DND-41 (cell line): ENCODE measurements around the gene TMOD3.

Source experiments
- EZH2 ChIP-seq: IDR thresholded peaks from 3 replicates; pipeline ENCODE4 v1.6.1; 2012; ENCODE audit warnings: borderline replicate concordance, low read depth, mild to moderate bottlenecking, moderate library complexity, low read length, inconsistent platforms; ENCODE audit not compliant: severe bottlenecking
- TF ChIP-seq, protein P1 (sequence below): IDR thresholded peaks from 2 replicates; pipeline ENCODE4 v1.5.1; 2012; ENCODE audit warnings: borderline replicate concordance, low read length, moderate library complexity, mild to moderate bottlenecking; ENCODE audit not compliant: poor library complexity, severe bottlenecking; ENCODE audit errors: extremely low read depth

DNA sequence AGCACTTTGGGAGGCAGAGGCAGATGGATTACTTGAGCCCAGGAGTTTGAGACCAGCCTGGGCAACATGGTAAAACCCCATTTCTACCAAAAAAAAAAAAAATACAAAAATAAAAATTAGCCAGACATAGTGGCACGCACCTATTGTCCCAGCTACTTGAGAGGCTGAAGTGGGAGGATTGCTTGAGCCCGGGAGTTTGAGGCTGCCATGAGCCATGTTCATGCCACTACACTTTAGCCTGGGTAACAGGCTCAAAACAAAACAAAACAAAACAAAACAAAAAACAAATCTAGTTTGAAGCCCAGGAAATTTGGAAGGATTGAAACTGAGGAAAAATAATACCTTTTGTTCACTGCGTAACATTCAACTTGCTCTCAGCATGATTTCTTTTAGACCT is 16.6 kb downstream of the TMOD3 start:
- TF ChIP-seq, protein P1, sequence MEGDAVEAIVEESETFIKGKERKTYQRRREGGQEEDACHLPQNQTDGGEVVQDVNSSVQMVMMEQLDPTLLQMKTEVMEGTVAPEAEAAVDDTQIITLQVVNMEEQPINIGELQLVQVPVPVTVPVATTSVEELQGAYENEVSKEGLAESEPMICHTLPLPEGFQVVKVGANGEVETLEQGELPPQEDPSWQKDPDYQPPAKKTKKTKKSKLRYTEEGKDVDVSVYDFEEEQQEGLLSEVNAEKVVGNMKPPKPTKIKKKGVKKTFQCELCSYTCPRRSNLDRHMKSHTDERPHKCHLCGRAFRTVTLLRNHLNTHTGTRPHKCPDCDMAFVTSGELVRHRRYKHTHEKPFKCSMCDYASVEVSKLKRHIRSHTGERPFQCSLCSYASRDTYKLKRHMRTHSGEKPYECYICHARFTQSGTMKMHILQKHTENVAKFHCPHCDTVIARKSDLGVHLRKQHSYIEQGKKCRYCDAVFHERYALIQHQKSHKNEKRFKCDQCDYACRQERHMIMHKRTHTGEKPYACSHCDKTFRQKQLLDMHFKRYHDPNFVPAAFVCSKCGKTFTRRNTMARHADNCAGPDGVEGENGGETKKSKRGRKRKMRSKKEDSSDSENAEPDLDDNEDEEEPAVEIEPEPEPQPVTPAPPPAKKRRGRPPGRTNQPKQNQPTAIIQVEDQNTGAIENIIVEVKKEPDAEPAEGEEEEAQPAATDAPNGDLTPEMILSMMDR, result no peak
- no peak for TF ChIP-seq EZH2
